ENCODE results near the gene TAP1. TPM values are rescaled to one million over a fixed set of nuclear protein-coding genes. Genes with fewer than 3 reads are reported as not detected.

Gene TAP1
- total and polyA plus RNA-seq, 2 of the 4 experiments (the other 2 are of a cell fraction): 20.1 to 27.6 TPM

GRCh38 chr6:32890831-32891230, 37.3 kb upstream of the TAP1 start:
- Histone ChIP-seq H2BK20ac (ENCODE audit: low read depth, low read length) (no peak overlapping the region), H3K9me1 (ENCODE audit: insufficient read depth, low read length) (0 out of 2 replicates have a peak, but pooled peaks cover 2% of the 10 kb centered on the region), H3K4me3 (ENCODE audit: insufficient read depth, low read depth, low read length) (no peak overlapping the region), H3K36me3 (ENCODE audit: control insufficient read depth, insufficient read depth, low read length) (no peaks in the 10 kb centered on the region), H3K27me3 (ENCODE audit: control insufficient read depth, insufficient read depth, low read length) (no peaks in the 10 kb centered on the region), H2AFZ (replicated peaks; ENCODE audit: low read length, poor library complexity) (no peak overlapping the region), H3K23ac (ENCODE audit: low read depth, low read length) (no peak overlapping the region), H2BK120ac (ENCODE audit: low read depth, low read length) (no peak overlapping the region), H2BK15ac (ENCODE audit: low read depth, low read length) (no peak overlapping the region), H3K56ac (ENCODE audit: extremely low read depth, insufficient read depth, low read length) (no peak overlapping the region), H2BK5ac (ENCODE audit: low read depth, low read length, poor library complexity, severe bottlenecking) (no peak overlapping the region), H3K18ac (ENCODE audit: low read depth, low read length) (no peak overlapping the region), H3K4me2 (ENCODE audit: low read depth, low read length) (no peak overlapping the region), H3K9me3 (ENCODE audit: control insufficient read depth, insufficient read depth, low read length) (no peaks in the 10 kb centered on the region), H4K8ac (ENCODE audit: low read depth in 2 of 2, low read length in 2 of 2) (no peak overlapping the region), H3K4ac (ENCODE audit: low read depth, low read length) (no peak overlapping the region), H4K91ac (ENCODE audit: insufficient read depth, low read depth, low read length) (no peak overlapping the region), H3K9ac (ENCODE audit: low read depth, low read length) (no peak overlapping the region), H3K14ac (replicated peaks; ENCODE audit: low read depth, low read length) (no peak overlapping the region), H2AK5ac (ENCODE audit: low read depth, low read length) (no peak overlapping the region), H3K79me1 (ENCODE audit: low read depth in 1 of 2, low read length in 2 of 2) (peaks cover 12 to 13% of the 10 kb centered on the region in 2 experiments), H3K4me1 (ENCODE audit: control insufficient read depth, insufficient read depth, low read length) (peaks cover 15% of the 10 kb centered on the region), H2AK9ac (replicated peaks; ENCODE audit: low read depth, low read length, poor library complexity) (no peak overlapping the region), H3K27ac (ENCODE audit: insufficient read depth, low read length) (no peak overlapping the region), H4K20me1 (ENCODE audit: insufficient read depth, low read length) (no peaks in the 10 kb centered on the region), H4K5ac (ENCODE audit: low read depth, low read length) (no peak overlapping the region)
- dilution Hi-C loops (cut with HindIII; ENCODE audit: low sequenced_read_pairs, unreplicated experiment) (no loop called here), intact Hi-C loops (cut with micrococcal nuclease) (no loop called here), in situ Hi-C loops (cut with MboI; ENCODE audit: low sequenced_read_pairs) (loop anchor here (5.0 kb wide), 1 partner anchor 81 kb away; no protein-coding TSS in a partner anchor)
- TF ChIP-seq SMC3 (IDR thresholded peaks at IDR 0.05; ENCODE audit: low read depth, low read length) (no peak), MAZ (IDR thresholded peaks at IDR 0.05; ENCODE audit: borderline replicate concordance, low read depth, low read length) (no peak)
- BruUV-seq (replicated peaks): no TSS peak
- no CpG with 5 or more reads among the region's 1 CpG for WGBS, 2 experiments (ENCODE audit: extremely low coverage in 2 of 2, insufficient read length in 1 of 2)
- ChIA-PET POLR2A (ENCODE audit: unreplicated experiment) (interaction anchor here (1.8 kb wide), 1 partner anchor 80 kb away, joined by 6 read pairs; no protein-coding TSS in a partner anchor), CTCF (no interaction called here)
- no peak for DNase-seq
- no peak for ATAC-seq (ENCODE audit: low read depth)
